ENCODE measurements around the gene RAB15. TPM values are rescaled to one million over a fixed set of nuclear protein-coding genes. Genes with fewer than 3 reads are reported as not detected.

The RAB15 gene
- total RNA-seq, 1 experiment from 2014 or later = 20.6 TPM

DNA sequence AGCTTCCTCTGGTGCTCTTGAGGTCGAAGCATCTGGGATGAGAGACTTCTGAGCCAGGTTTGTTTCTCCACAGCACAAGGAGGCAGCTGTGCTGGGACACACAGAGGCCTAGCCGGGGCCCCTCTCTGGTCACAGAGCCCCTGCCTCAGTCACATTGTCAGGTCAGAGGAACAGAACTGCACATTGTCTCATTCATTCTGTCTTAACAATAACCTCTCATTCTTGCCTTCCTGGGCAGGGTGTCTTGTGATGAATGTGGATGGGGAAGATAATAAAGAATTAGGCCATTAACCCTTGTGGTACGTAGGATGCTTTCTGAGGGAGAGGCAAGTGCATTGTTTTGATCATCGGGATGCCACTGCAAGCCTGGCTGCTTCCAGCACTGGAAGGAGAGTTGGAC, 44.3 kb upstream of the RAB15 start:
- no peaks in the 10 kb centered on the region for H3F3A ChIP-seq (ENCODE audit: low read length, unreplicated experiment)
- H2AFZ ChIP-seq (ENCODE audit: low read length) = no peak overlapping the region
- ATAC-seq (no peak), DNase-seq (no peak)
- BruUV-seq (replicated peaks) = no TSS peak
- ChIA-PET CTCF (no interaction called here), POLR2A (ENCODE audit: unreplicated experiment) (no interaction called here)
- TF ChIP-seq EZH2phosphoT487 (IDR thresholded peaks at IDR 0.05; ENCODE audit: borderline replicate concordance, low read length) (no peak), EZH2 (IDR thresholded peaks at IDR 0.05; ENCODE audit: low read length, unreplicated experiment) (no peak)
- TF ChIP-seq, protein P1, sequence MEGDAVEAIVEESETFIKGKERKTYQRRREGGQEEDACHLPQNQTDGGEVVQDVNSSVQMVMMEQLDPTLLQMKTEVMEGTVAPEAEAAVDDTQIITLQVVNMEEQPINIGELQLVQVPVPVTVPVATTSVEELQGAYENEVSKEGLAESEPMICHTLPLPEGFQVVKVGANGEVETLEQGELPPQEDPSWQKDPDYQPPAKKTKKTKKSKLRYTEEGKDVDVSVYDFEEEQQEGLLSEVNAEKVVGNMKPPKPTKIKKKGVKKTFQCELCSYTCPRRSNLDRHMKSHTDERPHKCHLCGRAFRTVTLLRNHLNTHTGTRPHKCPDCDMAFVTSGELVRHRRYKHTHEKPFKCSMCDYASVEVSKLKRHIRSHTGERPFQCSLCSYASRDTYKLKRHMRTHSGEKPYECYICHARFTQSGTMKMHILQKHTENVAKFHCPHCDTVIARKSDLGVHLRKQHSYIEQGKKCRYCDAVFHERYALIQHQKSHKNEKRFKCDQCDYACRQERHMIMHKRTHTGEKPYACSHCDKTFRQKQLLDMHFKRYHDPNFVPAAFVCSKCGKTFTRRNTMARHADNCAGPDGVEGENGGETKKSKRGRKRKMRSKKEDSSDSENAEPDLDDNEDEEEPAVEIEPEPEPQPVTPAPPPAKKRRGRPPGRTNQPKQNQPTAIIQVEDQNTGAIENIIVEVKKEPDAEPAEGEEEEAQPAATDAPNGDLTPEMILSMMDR (conservative IDR thresholded peaks at IDR 0.05; ENCODE audit: low read depth, low read length) = no peak
- no peaks in the 10 kb centered on the region for H3K27me3 ChIP-seq (ENCODE audit: low read length)
- no peaks in the 10 kb centered on the region for H3K9me2 ChIP-seq (replicated peaks; ENCODE audit: low read length)
- no peak overlapping the region for H3K4me3 ChIP-seq (ENCODE audit: low read length)
- no peaks in the 10 kb centered on the region; the same call in 1 of the 2 replicates for H3K4me1 ChIP-seq (ENCODE audit: insufficient read depth, low read length)
- no peak overlapping the region for H3K9ac ChIP-seq (ENCODE audit: low read length)
- H3K79me2 ChIP-seq (ENCODE audit: low read length) = no peaks in the 10 kb centered on the region
- no peaks in the 10 kb centered on the region for H3K9me3 ChIP-seq (ENCODE audit: low read length)
- no peak overlapping the region for H3K27ac ChIP-seq (ENCODE audit: low read length)
- H4K20me1 ChIP-seq (ENCODE audit: low read length) = no peaks in the 10 kb centered on the region
- H3K4me2 ChIP-seq (ENCODE audit: low read length) = no peak overlapping the region
- H3K36me3 ChIP-seq (ENCODE audit: low read depth, low read length) = peaks cover 17% of the 10 kb centered on the region; the same call in 1 of the 2 replicates
- intact Hi-C loops (cut with micrococcal nuclease) = no loop called here

DNA sequence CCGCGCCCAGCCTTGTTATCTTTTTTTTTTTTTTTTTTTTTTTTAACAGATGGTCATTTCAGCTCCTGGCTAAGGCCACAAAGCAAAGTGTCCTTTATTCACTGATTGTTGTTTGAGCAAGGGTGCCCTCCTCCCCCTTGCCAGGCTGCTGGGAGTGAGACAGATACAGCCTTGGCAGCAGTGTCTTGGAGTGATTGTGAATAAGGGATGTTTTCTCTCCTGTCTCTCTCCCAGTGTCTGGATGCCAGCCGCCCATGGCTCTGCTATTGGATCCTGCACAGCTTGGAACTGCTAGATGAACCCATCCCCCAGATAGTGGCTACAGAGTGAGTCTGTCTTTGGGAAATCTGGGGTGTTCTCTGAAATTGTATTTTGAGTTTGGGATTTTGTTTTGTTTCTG, 43.3 kb upstream of the RAB15 start:
- CTCF ChIA-PET = no interaction called here

DNA sequence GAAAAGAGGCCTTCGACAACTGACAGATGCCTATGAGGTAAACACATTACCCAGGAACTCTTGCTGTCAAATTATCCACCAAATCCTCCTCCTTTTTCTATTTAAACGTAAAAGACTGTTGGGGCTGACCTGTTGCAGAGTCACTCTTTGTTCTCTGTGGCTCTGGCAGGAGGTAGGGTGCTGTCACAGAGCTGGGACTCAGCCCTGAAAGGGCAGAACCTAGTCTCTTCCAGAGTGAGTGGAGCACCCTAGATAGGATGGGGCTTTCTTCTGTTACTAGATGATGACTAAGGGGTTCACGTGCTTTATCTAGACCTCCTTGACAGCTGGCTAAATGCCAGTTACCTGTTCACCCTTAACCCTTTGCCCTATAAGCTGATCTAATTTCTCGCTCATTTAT, 40.2 kb upstream of the RAB15 start:
- H3K79me2 ChIP-seq (ENCODE audit: low read length) = no peaks in the 10 kb centered on the region
- TF ChIP-seq EZH2 (IDR thresholded peaks at IDR 0.05; ENCODE audit: low read length, unreplicated experiment) (no peak), EZH2phosphoT487 (IDR thresholded peaks at IDR 0.05; ENCODE audit: borderline replicate concordance, low read length) (no peak)
- TF ChIP-seq, protein P1 (conservative IDR thresholded peaks at IDR 0.05; ENCODE audit: low read depth, low read length) = no peak
- H3K9me3 ChIP-seq (ENCODE audit: low read length) = no peaks in the 10 kb centered on the region
- H3K36me3 ChIP-seq (ENCODE audit: low read depth, low read length) = peaks cover 17% of the 10 kb centered on the region; the same call in 1 of the 2 replicates
- CTCF ChIA-PET = interaction anchor here (0.6 kb wide), 1 partner anchor 211 kb away, joined by 3 read pairs; no protein-coding TSS in a partner anchor
- POLR2A ChIA-PET (ENCODE audit: unreplicated experiment) = interaction anchor here (0.5 to 0.6 kb wide), 2 partner anchors 90 to 425 kb away, joined by 3 to 4 read pairs; partner anchors contain the start of gene MAX
- H3K4me2 ChIP-seq (ENCODE audit: low read length) = no peak overlapping the region
- H3F3A ChIP-seq (ENCODE audit: low read length, unreplicated experiment) = no peaks in the 10 kb centered on the region
- no peaks in the 10 kb centered on the region for H3K9me2 ChIP-seq (replicated peaks; ENCODE audit: low read length)
- H3K4me3 ChIP-seq (ENCODE audit: low read length) = no peak overlapping the region
- BruUV-seq (replicated peaks) = no TSS peak
- no peak overlapping the region for H3K9ac ChIP-seq (ENCODE audit: low read length)
- H2AFZ ChIP-seq (ENCODE audit: low read length) = no peak overlapping the region
- no peaks in the 10 kb centered on the region for H3K4me1 ChIP-seq (ENCODE audit: insufficient read depth, low read length)
- DNase-seq = no peak
- H4K20me1 ChIP-seq (ENCODE audit: low read length) = no peaks in the 10 kb centered on the region
- H3K27ac ChIP-seq (ENCODE audit: low read length) = no peak overlapping the region
- H3K27me3 ChIP-seq (ENCODE audit: low read length) = no peaks in the 10 kb centered on the region
- intact Hi-C loops (cut with micrococcal nuclease) = no loop called here
- ATAC-seq = no peak

More for the DNA sequence above, 43.3 kb upstream of the RAB15 start:
- Histone ChIP-seq H3K4me1 (ENCODE audit: insufficient read depth, low read length) (no peaks in the 10 kb centered on the region; the same call in 1 of the 2 replicates), H3F3A (ENCODE audit: low read length, unreplicated experiment) (no peaks in the 10 kb centered on the region), H3K27me3 (ENCODE audit: low read length) (no peaks in the 10 kb centered on the region), H3K79me2 (ENCODE audit: low read length) (no peaks in the 10 kb centered on the region), H3K9ac (ENCODE audit: low read length) (no peak overlapping the region), H2AFZ (ENCODE audit: low read length) (no peak overlapping the region), H3K4me3 (ENCODE audit: low read length) (no peak overlapping the region), H3K36me3 (ENCODE audit: low read depth, low read length) (peaks cover 17% of the 10 kb centered on the region; the same call in 1 of the 2 replicates), H3K9me2 (replicated peaks; ENCODE audit: low read length) (no peaks in the 10 kb centered on the region), H4K20me1 (ENCODE audit: low read length) (no peaks in the 10 kb centered on the region), H3K4me2 (ENCODE audit: low read length) (no peak overlapping the region), H3K9me3 (ENCODE audit: low read length) (no peaks in the 10 kb centered on the region), H3K27ac (ENCODE audit: low read length) (no peak overlapping the region)
- DNase-seq = no peak
- TF ChIP-seq EZH2phosphoT487 (IDR thresholded peaks at IDR 0.05; ENCODE audit: borderline replicate concordance, low read length) (no peak), EZH2 (IDR thresholded peaks at IDR 0.05; ENCODE audit: low read length, unreplicated experiment) (no peak)
- TF ChIP-seq, protein P1 (conservative IDR thresholded peaks at IDR 0.05; ENCODE audit: low read depth, low read length) = no peak
- POLR2A ChIA-PET (ENCODE audit: unreplicated experiment) = interaction anchor here (0.6 kb wide), 1 partner anchor 298 kb away, joined by 5 read pairs; no protein-coding TSS in a partner anchor
- BruUV-seq (replicated peaks) = no TSS peak
- ATAC-seq = no peak
- intact Hi-C loops (cut with micrococcal nuclease) = no loop called here

Measured in PC-3 (cell line).